Natural killer cell (primary cell): ENCODE data around the gene RUNX3. TPM values are rescaled to one million over a fixed set of nuclear protein-coding genes. Genes with fewer than 3 reads are reported as not detected.
"Not testable (repeated sequence)": the region's sequence is repeated elsewhere in the genome, so short reads cannot be mapped to it uniquely, and the experiment has no call there.

Experiments
- ATAC-seq, 3 donors: fragments of 150-1000 bp in 2 of 3; fragments of 200-7000 bp in 1 of 3; cut with Tn5 transposase; 1 replicate in 1 of 3; 2 replicates in 2 of 3; pipeline ENCODE4 v1.10.0; 2021; ENCODE audit warnings: mild to moderate bottlenecking in 2 of 3, moderate library complexity in 2 of 3
- DNase-seq, 2 donors: peaks; one replicate each; pipeline versions ENCODE4 v3.0.0 to v3.0.0-alpha.2; 2013 to 2021; ENCODE audit warnings: mixed read lengths in 1 of 2
- H3K27ac ChIP-seq: one replicate; pipeline ENCODE4 v1.5.1; 2013; ENCODE audit warnings: mild to moderate bottlenecking, low read length
- H3K27me3 ChIP-seq: one replicate; pipeline ENCODE4 v1.6.1; 2013; ENCODE audit warnings: low read length; ENCODE audit not compliant: control insufficient read depth, insufficient read depth
- H3K36me3 ChIP-seq: one replicate; pipeline ENCODE4 v1.6.1; 2013; ENCODE audit warnings: low read length; ENCODE audit not compliant: control insufficient read depth, insufficient read depth
- H3K4me1 ChIP-seq: one replicate; pipeline ENCODE4 v1.6.1; 2013; ENCODE audit warnings: low read length; ENCODE audit not compliant: control insufficient read depth, insufficient read depth
- H3K4me3 ChIP-seq: one replicate; pipeline ENCODE4 v1.5.1; 2013; ENCODE audit warnings: low read length
- H3K9me3 ChIP-seq: one replicate; pipeline ENCODE4 v1.6.1; 2013; ENCODE audit warnings: low read length; ENCODE audit not compliant: control insufficient read depth, insufficient read depth
- H3K27ac Mint-ChIP-seq, 2 donors: one replicate each; pipeline ENCODE4 v1.8.0; 2022; ENCODE audit warnings: mild to moderate bottlenecking in 2 of 2, mixed read lengths in 2 of 2, moderate library complexity in 1 of 2
- H3K27me3 Mint-ChIP-seq, 2 donors: one replicate each; pipeline ENCODE4 v1.8.0; 2022; ENCODE audit warnings: low read depth in 2 of 2, mixed read lengths in 2 of 2
- H3K36me3 Mint-ChIP-seq: one replicate; pipeline ENCODE4 v1.8.0; 2022; ENCODE audit warnings: mixed read lengths
- H3K4me1 Mint-ChIP-seq, 2 donors: one replicate each; pipeline ENCODE4 v1.8.0; 2022; ENCODE audit warnings: mixed read lengths in 2 of 2
- H3K4me3 Mint-ChIP-seq: one replicate; pipeline ENCODE4 v1.8.0; 2022; ENCODE audit warnings: mild to moderate bottlenecking, moderate library complexity, mixed read lengths
- H3K9me3 Mint-ChIP-seq, 2 donors: one replicate each; pipeline ENCODE4 v1.8.0; 2022; ENCODE audit warnings: mixed read lengths in 2 of 2
- CTCF ChIP-seq: fragments of 200-600 bp; IDR thresholded peaks from one replicate; pipeline ENCODE4 v1.8.0; 2022; ENCODE audit warnings: antibody characterized with exemption
- WGBS: methylation state at CpG from one replicate; pipeline ENCODE4 v1.1.7; 2013; ENCODE audit warnings: missing lambda C conversion rate; ENCODE audit not compliant: insufficient coverage; 5-methylcytosine and 5-hydroxymethylcytosine counted together
- intact Hi-C: fragments of 100-400 bp; cut with micrococcal nuclease; formaldehyde crosslinking; loops from one replicate; pipeline ENCODE4 v1.14.2; 2022
- total RNA-seq, 4 donors: library from RNA; stranded (reverse); fragments of 120-200 nt in 1 of 4; gene quantifications; one replicate each; pipeline versions ENCODE4 v1.2.3 to v1.2.4, GENCODE V29; 2013 to 2022

RUNX3 gene
- total RNA-seq: 100 to 1,000 TPM; 537 to 630 (median 601) TPM
- total RNA-seq (2013): 98.1 TPM

GRCh38 chr1:24930260-24931145 is at the start of gene RUNX3:
TSS of gene RUNX3 (minus strand) at chr1:24930276. CDS start at chr1:24929868, 408 bp downstream.
- TF ChIP-seq CTCF: no peak
- DNase-seq (peak; percentile 94 to 97), ATAC-seq (peak; percentile 70 to 88 (median 77))
- intact Hi-C loops: loop anchor here (1.0 to 5.0 kb wide), 4 partner anchors 82 to 217 kb away; no protein-coding TSS in a partner anchor
- Histone ChIP-seq H3K36me3 (peaks cover 24% of the 10 kb centered on the region), H3K4me1 (peaks cover 65% of the 10 kb centered on the region), H3K27ac (peak within 1 kb of the TSS; percentile 100), H3K9me3 (no peaks in the 10 kb centered on the region), H3K4me3 (peak within 1 kb of the TSS; percentile 94), H3K27me3 (no peaks in the 10 kb centered on the region)
- peaks cover 6% of the 10 kb centered on the region for H3K36me3 Mint-ChIP-seq
- peak within 1 kb of the TSS; percentile 97 for H3K4me3 Mint-ChIP-seq
- peak within 1 kb of the TSS; percentile 99 for H3K27ac Mint-ChIP-seq
- WGBS: 23% methylated on average over 88 of the region's 88 CpGs
- peaks cover 41 to 56% of the 10 kb centered on the region in 2 donors for H3K4me1 Mint-ChIP-seq
- H3K27me3 Mint-ChIP-seq: peaks cover 0 to 9% of the 10 kb centered on the region in 2 donors
- no peaks in the 10 kb centered on the region for H3K9me3 Mint-ChIP-seq

- DNase-seq, H3K27me3 ChIP-seq, H3K4me3 Mint-ChIP-seq, H3K36me3 ChIP-seq, H3K27ac Mint-ChIP-seq, ATAC-seq, H3K4me3 ChIP-seq, intact Hi-C loops, H3K27ac ChIP-seq: not testable (repeated sequence)
- H3K9me3 ChIP-seq: peaks cover 14% of the 10 kb centered on the region
- H3K27me3 Mint-ChIP-seq: peaks cover 68% of the 10 kb centered on the region in 2 donors
- WGBS: 91% methylated on average over 3 of the region's 4 CpGs
- peaks cover 34% of the 10 kb centered on the region for H3K4me1 ChIP-seq
- peaks cover 11 to 13% of the 10 kb centered on the region in 2 donors for H3K9me3 Mint-ChIP-seq
- peaks cover 23 to 53% of the 10 kb centered on the region in 2 donors for H3K4me1 Mint-ChIP-seq
- H3K36me3 Mint-ChIP-seq: peaks cover 29% of the 10 kb centered on the region
Observed at GRCh38 chr1:24979232-24979631, 49.2 kb upstream of the RUNX3 start.

GRCh38 chr1:24978383-24979032 is 48.4 kb upstream of the RUNX3 start:
- DNase-seq: no peak
- Mint-ChIP-seq H3K4me3 (no peak overlapping the region), H3K36me3 (peaks cover 32% of the 10 kb centered on the region), H3K9me3 (peaks cover 11 to 13% of the 10 kb centered on the region in 2 donors), H3K27me3 (peaks cover 64 to 68% of the 10 kb centered on the region in 2 donors), H3K4me1 (peaks cover 23 to 47% of the 10 kb centered on the region in 2 donors), H3K27ac (no peak overlapping the region)
- TF ChIP-seq CTCF: no peak
- intact Hi-C loops: no loop called here
- no peak overlapping the region for H3K27ac ChIP-seq
- WGBS: 70% methylated on average over 9 of the region's 9 CpGs
- no peaks in the 10 kb centered on the region for H3K36me3 ChIP-seq
- H3K4me1 ChIP-seq: peaks cover 28% of the 10 kb centered on the region
- no peak overlapping the region for H3K4me3 ChIP-seq
- ATAC-seq: no peak
- peaks cover 4% of the 10 kb centered on the region for H3K27me3 ChIP-seq
- peaks cover 14% of the 10 kb centered on the region for H3K9me3 ChIP-seq

- no peak overlapping the region for H3K27ac ChIP-seq
- no peak overlapping the region for H3K4me3 ChIP-seq
- ATAC-seq (no peak), DNase-seq (no peak)
- peaks cover 21 to 37% of the 10 kb centered on the region in 2 donors for H3K4me1 Mint-ChIP-seq
- WGBS: 100% methylated on average over 2 of the region's 2 CpGs
- H3K36me3 Mint-ChIP-seq: peaks cover 32% of the 10 kb centered on the region
- intact Hi-C loops: no loop called here
- peaks cover 11 to 13% of the 10 kb centered on the region in 2 donors for H3K9me3 Mint-ChIP-seq
- peaks cover 29% of the 10 kb centered on the region for H3K4me1 ChIP-seq
- peaks cover 14% of the 10 kb centered on the region for H3K9me3 ChIP-seq
- TF ChIP-seq CTCF: no peak
- no peaks in the 10 kb centered on the region for H3K27me3 ChIP-seq
- no peak overlapping the region for H3K27ac Mint-ChIP-seq
- H3K27me3 Mint-ChIP-seq: peaks cover 54 to 56% of the 10 kb centered on the region in 2 donors
- no peaks in the 10 kb centered on the region for H3K36me3 ChIP-seq
- no peak overlapping the region for H3K4me3 Mint-ChIP-seq
Observed at GRCh38 chr1:24975391-24975790, 45.3 kb upstream of the RUNX3 start.
